Endodermal cell (in vitro differentiated cells): ENCODE data around the gene LRIG1. TPM values are rescaled to one million over a fixed set of nuclear protein-coding genes. Genes with fewer than 3 reads are reported as not detected.

ENCODE experiments used
- DNase-seq: peaks from one replicate; pipeline ENCODE4 v3.0.0-alpha.2; 2017
- H3K27ac ChIP-seq: 2 replicates; pipeline ENCODE4 v1.5.1; 2013; ENCODE audit warnings: mild to moderate bottlenecking, low read depth, low read length, moderate library complexity
- H3K27me3 ChIP-seq: 2 replicates; pipeline ENCODE4 v1.6.1; 2013; ENCODE audit warnings: mild to moderate bottlenecking, low read length, moderate library complexity; ENCODE audit not compliant: insufficient read depth, control insufficient read depth, poor library complexity, severe bottlenecking
- H3K36me3 ChIP-seq: 2 replicates; pipeline ENCODE4 v1.7.0; 2013; ENCODE audit warnings: mild to moderate bottlenecking, low read length, moderate library complexity; ENCODE audit not compliant: control insufficient read depth, insufficient read depth
- H3K4me1 ChIP-seq: one replicate; pipeline ENCODE4 v1.7.0; 2013; ENCODE audit warnings: low read length; ENCODE audit not compliant: control insufficient read depth, insufficient read depth
- H3K4me3 ChIP-seq: 2 replicates; pipeline ENCODE4 v1.5.1; 2013; ENCODE audit warnings: mild to moderate bottlenecking, low read length, moderate library complexity
- H3K9ac ChIP-seq: 2 replicates; pipeline ENCODE4 v1.6.1; 2013; ENCODE audit warnings: mild to moderate bottlenecking, low read length, moderate library complexity; ENCODE audit not compliant: poor library complexity, severe bottlenecking; ENCODE audit errors: extremely low read depth
- H3K9me3 ChIP-seq: 2 replicates; pipeline ENCODE4 v1.6.1; 2013; ENCODE audit warnings: mild to moderate bottlenecking, low read length, moderate library complexity; ENCODE audit not compliant: control insufficient read depth
- H3K27ac Mint-ChIP-seq: 2 replicates; pipeline ENCODE4 v1.8.0; 2020; ENCODE audit warnings: mixed read lengths
- H3K27me3 Mint-ChIP-seq: 2 replicates; pipeline ENCODE4 v1.8.0; 2021; ENCODE audit warnings: mild to moderate bottlenecking, mixed read lengths; ENCODE audit not compliant: insufficient read depth
- H3K36me3 Mint-ChIP-seq: 2 replicates; pipeline ENCODE4 v1.8.0; 2020; ENCODE audit warnings: low read depth, mixed read lengths
- H3K4me1 Mint-ChIP-seq: 2 replicates; pipeline ENCODE4 v1.8.0; 2020; ENCODE audit warnings: mixed read lengths
- H3K4me3 Mint-ChIP-seq: 2 replicates; pipeline ENCODE4 v1.8.0; 2020; ENCODE audit warnings: mild to moderate bottlenecking, moderate library complexity, mixed read lengths
- H3K9me3 Mint-ChIP-seq: 2 replicates; pipeline ENCODE4 v1.8.0; 2020; ENCODE audit warnings: mild to moderate bottlenecking, mixed read lengths
- WGBS, 2 experiments: methylation state at CpG; one replicate each; pipeline versions ENCODE4 v1.1.5 to v1.1.7; 2013; ENCODE audit warnings: missing lambda C conversion rate in 2 of 2, mixed read lengths in 1 of 2; ENCODE audit not compliant: insufficient coverage in 1 of 2, insufficient read length in 1 of 2; 5-methylcytosine and 5-hydroxymethylcytosine counted together
- long read RNA-seq, 4 experiments: library from polyadenylated mRNA in 2 of 4; library from RNA in 1 of 4; library from capped mRNA in 1 of 4; stranded (forward) in 3 of 4; unstranded in 1 of 4; transcript quantifications; one replicate each; pipeline ENCODE4 v2.0.0, GENCODE V29; 2020 to 2021; ENCODE audit warnings: inconsistent platforms in 1 of 4
- polyA plus RNA-seq, 2 experiments: library from polyadenylated mRNA; stranded (reverse); fragments of 50-300 nt; gene quantifications; one replicate each; pipeline ENCODE4 v1.2.3, GENCODE V29; 2013
- total RNA-seq, 2 donors: library from RNA; stranded (reverse); fragmentation: NEBNext Ultra II Directional in 1 of 2; extraction: Animal tissue kit (Norgen Biotek cat#: 25700) in 1 of 2; gene quantifications; 2 replicates in 1 of 2; 3 replicates in 1 of 2; pipeline ENCODE4 v1.2.1, GENCODE V29; 2021
- TF ChIP-seq, protein P1 (sequence below): fragments of 200-600 bp; sonication (generic); conservative IDR thresholded peaks from 2 replicates; pipeline ENCODE4 v1.5.0; 2021; ENCODE audit warnings: antibody characterized with exemption, mild to moderate bottlenecking

The LRIG1 gene
- 10 to 100 TPM; 37.5 to 42.3 TPM for total RNA-seq
- 119 TPM for polyA plus RNA-seq (2013, experiment 1 of 2)
- polyA plus RNA-seq (2013, experiment 2 of 2): 96.5 TPM
- long read RNA-seq, experiment 1, partial matches to known transcripts: 4 of 15 reads
- long read RNA-seq, experiment 1, other reads (novel, unspliced or antisense): 11 of 15 reads
- long read RNA-seq, experiment 2, full-length matches to known transcripts: 47 of 89 reads
- long read RNA-seq, experiment 2, partial matches to known transcripts: 17 of 89 reads
- long read RNA-seq, experiment 2, other reads (novel, unspliced or antisense): 25 of 89 reads
- long read RNA-seq, experiment 3, full-length matches to known transcripts: 2 of 31 reads
- long read RNA-seq, experiment 3, partial matches to known transcripts: 21 of 31 reads
- long read RNA-seq, experiment 3, other reads (novel, unspliced or antisense): 8 of 31 reads
- long read RNA-seq, experiment 4, partial matches to known transcripts: 0 of 3 reads
- long read RNA-seq, experiment 4, other reads (novel, unspliced or antisense): 3 of 3 reads

DNA sequence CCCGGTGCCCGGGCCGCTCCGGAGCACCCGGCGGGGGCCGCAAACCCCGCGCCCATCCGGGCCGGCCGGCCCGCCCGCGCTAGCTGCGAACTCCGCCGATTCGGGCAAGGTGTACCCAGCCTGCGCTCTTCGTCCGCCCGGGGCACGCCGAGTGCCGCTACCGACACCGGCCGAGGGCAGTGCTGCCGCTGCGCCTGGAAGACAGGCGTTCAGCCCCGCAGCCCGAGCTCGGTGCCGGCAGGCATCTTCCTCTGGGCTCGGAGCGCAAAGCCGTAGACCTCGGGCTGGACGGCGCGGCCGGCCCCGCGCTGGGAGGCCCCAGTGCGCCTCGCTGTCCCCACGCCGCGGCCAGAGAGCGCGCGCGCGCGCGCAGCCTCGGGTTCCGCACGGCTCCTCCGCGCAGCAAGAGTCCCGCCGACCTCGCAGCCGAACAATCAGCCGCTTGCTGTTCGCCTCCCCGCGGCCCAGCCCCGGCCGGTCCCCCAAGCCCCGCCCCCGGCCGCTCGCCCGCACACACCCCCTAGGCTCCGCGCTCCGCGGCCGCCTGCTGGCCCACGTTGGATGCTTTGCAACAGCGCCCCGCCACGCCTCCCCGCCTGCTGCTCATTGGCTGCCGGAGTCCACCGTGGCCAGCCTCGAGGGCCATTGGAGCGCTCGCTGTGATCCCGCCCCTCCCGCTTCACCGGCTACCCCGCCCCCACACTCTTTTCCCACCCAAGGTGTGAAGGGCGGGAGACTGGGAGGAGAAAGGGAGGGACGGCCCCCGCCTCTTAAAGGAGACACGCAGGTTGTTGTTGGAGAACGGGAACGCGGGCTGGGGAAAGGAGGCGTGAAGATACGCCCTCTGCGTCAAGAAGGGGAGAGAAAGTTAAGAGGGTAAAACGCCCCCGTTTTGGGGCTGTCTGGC is at the start of gene LRIG1:
Gene LRIG1 (minus strand): TSS at position 447 of the 907 bp plus-strand sequence. CDS start 615 bp downstream, outside the sequence.
- H3K9ac ChIP-seq: peak within 1 kb of the TSS; percentile 63
- peaks cover 27% of the 10 kb centered on the region for H3K4me1 ChIP-seq
- H3K27me3 ChIP-seq: no peaks in the 10 kb centered on the region
- H3K4me3 ChIP-seq: peak within 1 kb of the TSS; percentile 97
- Mint-ChIP-seq H3K27me3 (peaks cover 12% of the 10 kb centered on the region), H3K4me1 (peaks cover 59% of the 10 kb centered on the region), H3K27ac (peak within 1 kb of the TSS; percentile 73), H3K36me3 (no peaks in the 10 kb centered on the region), H3K4me3 (peak within 1 kb of the TSS; percentile 92), H3K9me3 (no peaks in the 10 kb centered on the region)
- no peaks in the 10 kb centered on the region for H3K9me3 ChIP-seq
- H3K36me3 ChIP-seq: no peaks in the 10 kb centered on the region
- TF ChIP-seq, protein P1, sequence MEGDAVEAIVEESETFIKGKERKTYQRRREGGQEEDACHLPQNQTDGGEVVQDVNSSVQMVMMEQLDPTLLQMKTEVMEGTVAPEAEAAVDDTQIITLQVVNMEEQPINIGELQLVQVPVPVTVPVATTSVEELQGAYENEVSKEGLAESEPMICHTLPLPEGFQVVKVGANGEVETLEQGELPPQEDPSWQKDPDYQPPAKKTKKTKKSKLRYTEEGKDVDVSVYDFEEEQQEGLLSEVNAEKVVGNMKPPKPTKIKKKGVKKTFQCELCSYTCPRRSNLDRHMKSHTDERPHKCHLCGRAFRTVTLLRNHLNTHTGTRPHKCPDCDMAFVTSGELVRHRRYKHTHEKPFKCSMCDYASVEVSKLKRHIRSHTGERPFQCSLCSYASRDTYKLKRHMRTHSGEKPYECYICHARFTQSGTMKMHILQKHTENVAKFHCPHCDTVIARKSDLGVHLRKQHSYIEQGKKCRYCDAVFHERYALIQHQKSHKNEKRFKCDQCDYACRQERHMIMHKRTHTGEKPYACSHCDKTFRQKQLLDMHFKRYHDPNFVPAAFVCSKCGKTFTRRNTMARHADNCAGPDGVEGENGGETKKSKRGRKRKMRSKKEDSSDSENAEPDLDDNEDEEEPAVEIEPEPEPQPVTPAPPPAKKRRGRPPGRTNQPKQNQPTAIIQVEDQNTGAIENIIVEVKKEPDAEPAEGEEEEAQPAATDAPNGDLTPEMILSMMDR: peak; percentile 57
- 0% methylated on average over 25 to 107 of the region's 109 CpGs for WGBS, 2 experiments
- peak; percentile 100 for DNase-seq
- peak within 1 kb of the TSS; percentile 72 for H3K27ac ChIP-seq

DNA sequence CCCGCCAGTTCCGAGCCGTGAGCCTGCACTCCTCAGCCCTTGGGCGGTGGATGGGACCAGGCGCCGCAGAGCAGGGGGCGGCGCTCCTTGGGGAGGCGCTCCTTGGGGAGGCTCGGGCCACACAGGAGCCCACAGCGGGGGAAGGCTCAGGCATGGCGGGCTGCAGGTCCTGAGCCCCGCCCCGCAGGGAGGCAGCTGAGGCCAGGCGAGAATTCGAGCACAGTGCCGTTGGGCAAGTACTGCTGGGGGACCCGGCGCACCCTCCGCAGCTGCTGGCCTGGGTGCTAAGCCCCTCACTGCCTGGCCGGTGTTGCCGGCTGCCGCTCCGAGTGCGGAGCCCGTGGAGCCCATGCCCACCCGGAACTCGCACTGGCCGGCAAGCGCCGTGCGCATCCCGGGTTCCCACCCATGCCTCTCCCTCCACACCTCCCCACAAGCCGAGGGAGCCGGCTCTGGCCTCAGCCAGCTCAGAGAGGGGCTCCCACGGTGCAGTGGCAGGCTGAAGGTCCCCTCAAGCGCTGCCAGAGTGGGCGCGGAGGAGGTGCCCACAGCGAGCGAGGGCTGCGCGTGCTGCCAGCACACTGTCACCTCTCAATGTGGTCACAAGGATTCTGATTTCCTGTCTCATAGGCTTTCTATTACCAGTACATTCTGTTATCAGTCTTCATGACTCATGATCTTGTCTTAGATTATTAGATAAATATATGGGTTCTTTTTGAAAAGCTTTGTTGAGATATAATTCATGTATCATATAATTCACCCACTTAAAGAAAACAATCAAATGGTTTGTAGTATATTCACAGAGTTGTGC is 44.0 kb upstream of the LRIG1 start:
- Histone ChIP-seq H3K27me3 (no peaks in the 10 kb centered on the region), H3K27ac (no peak overlapping the region), H3K4me1 (no peaks in the 10 kb centered on the region), H3K36me3 (no peaks in the 10 kb centered on the region), H3K9ac (no peak overlapping the region), H3K4me3 (no peak overlapping the region), H3K9me3 (peaks cover 5% of the 10 kb centered on the region)
- TF ChIP-seq, protein P1: no peak
- no peak overlapping the region for H3K27ac Mint-ChIP-seq
- 95 to 96% methylated on average over 11 to 43 of the region's 43 CpGs for WGBS, 2 experiments
- H3K4me1 Mint-ChIP-seq: no peaks in the 10 kb centered on the region
- H3K9me3 Mint-ChIP-seq: peaks cover 15% of the 10 kb centered on the region
- H3K36me3 Mint-ChIP-seq: no peaks in the 10 kb centered on the region
- peaks cover 3% of the 10 kb centered on the region for H3K27me3 Mint-ChIP-seq
- DNase-seq: peak; percentile 26
- H3K4me3 Mint-ChIP-seq: no peak overlapping the region

GRCh38 chr3:66542153-66542552 is 41.3 kb upstream of the LRIG1 start:
- Histone ChIP-seq H3K9me3 (peaks cover 5% of the 10 kb centered on the region), H3K4me1 (no peaks in the 10 kb centered on the region), H3K27me3 (no peaks in the 10 kb centered on the region), H3K36me3 (no peaks in the 10 kb centered on the region), H3K4me3 (no peak overlapping the region), H3K9ac (no peak overlapping the region), H3K27ac (no peak overlapping the region)
- DNase-seq: no peak
- Mint-ChIP-seq H3K9me3 (peaks cover 15% of the 10 kb centered on the region), H3K4me1 (no peaks in the 10 kb centered on the region), H3K4me3 (no peak overlapping the region), H3K27me3 (peaks cover 3% of the 10 kb centered on the region), H3K36me3 (no peaks in the 10 kb centered on the region), H3K27ac (no peak overlapping the region)
- 87 to 100% methylated on average over 1 to 2 of the region's 2 CpGs for WGBS, 2 experiments
- TF ChIP-seq, protein P1: no peak
